Measurements from ENCODE around the gene SERPINB1. TPM values are rescaled to one million over a fixed set of nuclear protein-coding genes. Genes with fewer than 3 reads are reported as not detected.

SERPINB1 gene
- total RNA-seq, 4 donors from 2014 or later, result 21.3 to 29.0 (median 23.1) TPM

GRCh38 chr6:2783188-2783963 is 58.3 kb downstream of the SERPINB1 start:
- no peak for DNase-seq (ENCODE audit: low spot score in 2 of 2)
- Histone ChIP-seq H3K36me3 (peaks cover 0 to 91% (median 6%) of the 10 kb centered on the region in 3 donors), H3K27me3 (no peaks in the 10 kb centered on the region), H3K4me3 (no peak overlapping the region), H3K27ac (no peak overlapping the region), H3K4me1 (peaks cover 0 to 13% (median 0%) of the 10 kb centered on the region in 4 donors), H3K9me3 (no peaks in the 10 kb centered on the region)
- WGBS, 2 donors, result 51 to 55% methylated on average over 18 to 19 of the region's 19 CpGs
- TF ChIP-seq POLR2A (IDR thresholded peaks at IDR 0.05), result no peak
- no peak for TF ChIP-seq EP300 (IDR thresholded peaks at IDR 0.05)
- TF ChIP-seq CTCF (IDR thresholded peaks at IDR 0.05), result no peak

GRCh38 chr6:2782825-2783187 is 58.9 kb downstream of the SERPINB1 start:
- no peak overlapping the region for H3K27ac ChIP-seq
- no peaks in the 10 kb centered on the region for H3K27me3 ChIP-seq
- peaks cover 0 to 18% (median 0%) of the 10 kb centered on the region in 4 donors for H3K4me1 ChIP-seq
- H3K4me3 ChIP-seq, result no peak overlapping the region
- TF ChIP-seq EP300 (IDR thresholded peaks at IDR 0.05), result no peak
- no peak for TF ChIP-seq POLR2A (IDR thresholded peaks at IDR 0.05)
- TF ChIP-seq CTCF (IDR thresholded peaks at IDR 0.05), result no peak
- H3K36me3 ChIP-seq, result peaks cover 0 to 88% (median 6%) of the 10 kb centered on the region in 3 donors
- DNase-seq (ENCODE audit: low spot score in 2 of 2), result no peak
- no peaks in the 10 kb centered on the region for H3K9me3 ChIP-seq
- WGBS, 2 donors, result 71 to 74% methylated on average over 10 of the region's 10 CpGs

GRCh38 chr6:2782356-2782708 is 59.3 kb downstream of the SERPINB1 start:
- Histone ChIP-seq H3K27ac (no peak overlapping the region), H3K27me3 (no peaks in the 10 kb centered on the region), H3K36me3 (peaks cover 0 to 84% (median 6%) of the 10 kb centered on the region in 3 donors), H3K4me3 (no peak overlapping the region), H3K9me3 (no peaks in the 10 kb centered on the region), H3K4me1 (peaks cover 0 to 20% (median 0%) of the 10 kb centered on the region in 4 donors)
- DNase-seq (ENCODE audit: low spot score in 2 of 2), result no peak
- 87 to 98% methylated on average over 9 of the region's 9 CpGs for WGBS, 2 donors
- TF ChIP-seq CTCF (IDR thresholded peaks at IDR 0.05) (no peak), POLR2A (IDR thresholded peaks at IDR 0.05) (no peak), EP300 (IDR thresholded peaks at IDR 0.05) (no peak)

Small RNA genes within 50 kb of the gene (small RNA-seq; reads per million reads assigned to genes)
- 0.47 reads per million for gene MIR4645

Other genes with a start within 250 kb of the SERPINB1 start
- gene MYLK4, start 90.9 kb downstream of the SERPINB1 start, total RNA-seq, result under 1 TPM; 0.42 to 0.98 (median 0.52) TPM
- gene WRNIP1, start 76.5 kb downstream of the SERPINB1 start, total RNA-seq, result 10 to 100 TPM; 62.6 to 89.4 (median 76.2) TPM
- 10 to 100 TPM; 17.1 to 54.4 (median 35.8) TPM for gene SERPINB9, start 61.4 kb upstream of the SERPINB1 start, total RNA-seq
- 100 to 1,000 TPM; 130 to 185 (median 155) TPM for gene SERPINB6, start 129.7 kb upstream of the SERPINB1 start, total RNA-seq
- 10 to 100 TPM; 18.8 to 33.6 (median 25.8) TPM for gene NQO2, start 158.0 kb upstream of the SERPINB1 start, total RNA-seq
- 10 to 100 TPM; 20.1 to 22.6 (median 21.2) TPM for gene RIPK1, start 226.6 kb upstream of the SERPINB1 start, total RNA-seq

Measured in tibial nerve (tissue), 4 donors.